Activated CD4-positive, CD25-positive, alpha-beta regulatory T cell treated with anti-CD3 and anti-CD28 coated beads, Interleukin-2, amount 50 U/mL, for 24 hours (primary cell): Measurements from ENCODE around the gene INSIG2.

ENCODE experiments used
- ATAC-seq, 2 donors: fragments of 150-1000 bp; cut with Tn5 transposase; one replicate each; pipeline ENCODE4 v1.10.0; 2021; ENCODE audit warnings: mild to moderate bottlenecking in 1 of 2, moderate library complexity in 1 of 2

INSIG2 gene

DNA sequence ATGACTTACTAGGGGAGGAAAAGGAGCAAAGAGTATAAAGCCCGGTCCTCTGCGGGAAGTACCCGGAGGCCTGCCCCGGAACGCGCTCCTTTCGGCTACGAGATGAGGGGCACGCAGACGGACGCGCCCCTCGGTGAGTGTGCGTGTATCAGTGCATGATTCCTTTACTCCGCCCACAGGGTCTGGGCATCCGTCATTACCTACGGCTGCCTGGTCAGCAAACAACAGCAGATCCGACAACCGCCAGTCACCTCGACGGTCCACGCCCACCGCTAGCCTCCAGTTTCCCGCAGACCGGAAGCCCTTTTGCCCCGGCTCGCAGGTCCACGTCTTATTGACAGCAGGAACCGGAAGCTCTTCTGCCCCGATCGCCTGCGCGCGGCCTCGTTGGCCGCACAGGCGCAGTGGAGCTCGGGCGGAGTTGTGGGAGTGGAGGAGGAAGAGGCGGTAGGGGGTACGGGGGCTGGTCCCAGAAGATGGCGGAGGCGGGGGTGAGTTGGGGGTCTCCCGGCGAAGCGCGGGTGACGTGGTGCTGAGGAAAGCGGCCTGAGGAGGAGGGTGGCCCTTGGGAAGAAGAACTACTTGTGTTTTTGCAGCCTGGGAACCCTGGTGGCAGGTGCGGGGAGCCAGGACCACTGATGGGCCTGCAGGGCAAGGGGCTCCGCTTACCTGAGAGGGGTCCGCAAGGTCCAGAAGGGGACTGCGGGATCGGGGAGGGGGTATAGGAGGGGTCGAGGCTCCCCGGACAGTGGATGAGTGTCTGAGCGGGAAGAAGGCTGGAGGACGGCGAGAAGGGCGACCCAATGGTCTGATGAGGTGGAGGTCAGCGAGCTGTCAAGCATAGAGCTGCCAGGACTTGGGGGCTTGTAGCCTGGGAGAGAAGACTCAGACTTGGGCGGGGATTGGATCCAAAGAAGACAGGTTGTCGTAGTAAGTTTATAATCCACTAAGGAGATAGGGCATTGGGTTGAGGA is at the start of gene INSIG2:
TSS of gene INSIG2 (plus strand) at position 421 of the 974 bp plus-strand sequence. CDS start 8,086 bp downstream, outside the sequence.
- peak; percentile 93 for ATAC-seq

DNA sequence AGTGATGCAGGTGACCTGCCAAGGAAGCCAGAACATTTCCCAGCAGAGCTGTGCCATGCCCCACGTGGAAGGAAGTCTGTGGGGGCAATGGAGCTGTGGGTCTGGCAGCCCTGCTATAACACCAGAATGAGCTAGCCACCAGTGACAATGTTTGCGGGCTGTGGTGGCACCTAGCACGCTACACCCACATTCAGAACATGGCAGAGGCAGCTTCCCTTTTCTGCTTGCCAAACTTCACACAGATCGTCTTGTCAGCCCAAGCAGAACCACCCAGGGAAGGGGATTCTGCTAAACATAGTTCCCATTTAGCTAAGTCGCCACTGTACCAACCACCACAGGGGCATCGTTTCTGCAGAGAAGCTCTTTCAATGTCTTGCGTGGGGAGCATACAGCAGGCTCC is 47.4 kb upstream of the INSIG2 start:
- ATAC-seq = no peak

DNA sequence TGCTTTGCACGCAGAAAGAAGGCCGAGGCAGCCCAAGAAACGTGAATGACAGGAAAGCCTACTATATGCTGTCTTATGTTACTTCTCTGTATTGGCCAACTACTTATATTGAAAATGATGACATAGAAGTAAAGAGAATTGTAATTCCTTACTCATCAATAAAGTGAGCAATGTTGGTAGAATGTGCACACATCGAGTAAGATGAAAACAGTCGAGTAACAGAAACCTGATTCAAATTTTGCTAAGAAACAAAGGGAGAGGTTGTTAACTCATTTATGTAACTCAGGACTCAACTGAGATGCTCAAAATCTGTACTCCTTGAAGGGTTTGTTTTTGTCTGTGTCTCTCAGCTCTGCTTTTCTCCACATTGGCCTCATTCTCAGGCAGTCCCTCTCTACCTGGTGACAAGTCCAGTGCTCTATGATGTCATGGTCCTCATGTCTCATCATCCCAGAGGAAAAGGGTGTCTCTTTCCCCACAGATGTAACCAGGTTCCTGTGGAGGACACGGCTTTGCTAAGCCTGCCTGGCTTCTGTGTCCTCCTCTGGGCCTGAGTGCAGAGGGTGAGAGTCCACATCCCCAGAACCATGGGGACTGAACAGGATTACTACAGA is 44.1 kb upstream of the INSIG2 start:
- peak in 1 of 2 donors; percentile 43 for ATAC-seq

DNA sequence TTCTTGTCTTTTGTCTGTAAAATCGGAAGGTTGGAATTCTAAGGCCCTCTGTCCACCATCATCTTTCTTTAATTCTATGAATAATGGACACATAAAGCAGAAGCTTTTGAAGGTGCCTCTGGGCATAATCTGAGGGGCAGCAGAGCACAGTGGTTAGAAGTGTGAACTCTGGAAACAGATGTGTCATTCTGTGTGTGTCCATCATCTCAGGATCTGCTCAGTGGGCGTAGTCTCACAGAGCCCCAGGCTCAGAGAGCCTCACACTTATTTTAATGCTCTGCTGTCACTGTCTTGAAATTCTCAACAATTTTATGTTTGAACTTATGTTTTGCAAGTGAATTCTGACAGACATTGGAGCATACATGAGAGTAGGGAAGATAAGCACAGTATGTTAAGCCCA is 43.4 kb upstream of the INSIG2 start:
- no peak for ATAC-seq

DNA sequence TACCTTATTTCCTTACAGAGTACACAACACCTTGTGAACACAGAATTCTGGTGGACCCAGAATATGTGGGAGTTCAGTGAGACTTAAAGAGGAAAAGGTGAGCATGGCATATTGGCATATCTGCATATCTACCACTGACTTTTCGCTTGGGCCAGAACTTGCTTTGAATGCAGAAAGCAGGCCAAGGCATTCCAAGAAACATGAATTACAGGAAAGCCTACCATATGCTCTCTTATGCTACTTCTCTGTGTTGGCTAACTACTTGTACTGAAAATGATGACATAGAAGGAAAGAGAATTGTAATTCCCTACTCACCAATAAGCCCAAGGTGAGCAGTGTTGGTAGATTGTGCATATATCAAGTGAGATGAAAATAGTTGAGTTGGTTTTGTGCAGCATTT is 43.0 kb upstream of the INSIG2 start:
- ATAC-seq = no peak

DNA sequence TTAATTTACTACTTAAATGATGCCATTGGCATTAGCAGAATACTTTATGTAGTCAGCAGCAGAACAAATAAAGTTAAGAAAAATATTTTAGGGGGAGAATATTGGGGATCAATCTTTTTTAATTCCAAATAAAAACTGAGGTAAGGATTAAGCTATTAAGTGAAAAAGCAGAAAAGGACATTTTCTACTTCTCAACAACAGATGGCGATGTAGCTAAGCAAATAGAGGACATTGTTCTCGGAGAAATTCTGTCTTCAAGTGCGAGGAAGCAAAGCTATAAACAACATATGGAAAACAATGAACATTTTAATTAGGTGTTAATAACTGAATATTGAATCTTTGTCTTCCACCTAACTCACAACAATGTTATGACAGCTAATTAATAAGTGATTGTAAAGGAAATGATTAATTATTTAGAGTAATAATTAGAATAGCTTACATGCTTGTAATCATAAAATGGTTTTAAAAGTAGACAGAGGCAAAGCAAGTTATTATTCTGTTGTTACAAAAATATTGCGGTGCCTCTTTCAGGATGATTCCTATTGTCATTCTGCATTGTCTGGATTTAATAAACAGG is 41.5 kb upstream of the INSIG2 start:
- no peak for ATAC-seq

DNA sequence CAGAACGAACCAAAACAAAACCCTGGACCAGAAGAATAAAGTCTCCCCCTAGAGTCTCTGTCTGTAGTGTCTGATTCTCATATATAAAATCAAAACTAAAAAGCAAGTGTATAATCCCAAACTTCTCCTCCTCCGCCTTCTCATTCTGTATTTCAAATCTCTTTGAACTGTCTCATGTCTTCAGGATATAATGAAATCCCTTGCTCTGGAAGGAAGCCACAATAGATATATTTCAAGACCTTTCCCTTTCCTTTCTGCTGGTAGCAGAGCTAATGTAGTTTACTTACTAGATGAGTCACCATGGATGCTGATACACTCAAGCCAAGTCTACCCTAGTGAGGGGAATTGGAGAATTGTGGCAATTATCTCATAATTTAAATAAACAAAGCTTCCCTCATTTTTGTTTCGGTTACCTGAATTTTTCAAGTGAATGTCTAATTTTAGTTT is 40.9 kb upstream of the INSIG2 start:
- ATAC-seq = no peak

DNA sequence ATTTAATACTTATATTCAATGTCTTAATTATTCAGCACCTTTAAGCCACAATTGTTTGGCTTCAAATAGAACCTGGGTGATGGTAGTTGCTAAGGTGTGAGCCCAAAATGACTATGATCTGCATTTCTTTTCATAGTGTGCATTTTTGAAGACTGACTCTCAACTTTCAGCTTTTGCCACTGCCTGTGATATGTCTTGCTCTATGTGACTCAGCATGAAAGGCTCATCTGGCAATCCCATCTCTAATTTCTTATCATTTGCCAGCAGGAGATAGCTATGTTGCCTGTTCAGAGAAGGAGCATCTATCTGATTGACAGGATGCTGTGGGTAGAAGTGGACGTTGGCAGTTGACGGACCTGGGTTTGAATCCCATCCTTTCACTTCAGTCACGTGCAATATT is 39.9 kb upstream of the INSIG2 start:
- ATAC-seq = no peak

DNA sequence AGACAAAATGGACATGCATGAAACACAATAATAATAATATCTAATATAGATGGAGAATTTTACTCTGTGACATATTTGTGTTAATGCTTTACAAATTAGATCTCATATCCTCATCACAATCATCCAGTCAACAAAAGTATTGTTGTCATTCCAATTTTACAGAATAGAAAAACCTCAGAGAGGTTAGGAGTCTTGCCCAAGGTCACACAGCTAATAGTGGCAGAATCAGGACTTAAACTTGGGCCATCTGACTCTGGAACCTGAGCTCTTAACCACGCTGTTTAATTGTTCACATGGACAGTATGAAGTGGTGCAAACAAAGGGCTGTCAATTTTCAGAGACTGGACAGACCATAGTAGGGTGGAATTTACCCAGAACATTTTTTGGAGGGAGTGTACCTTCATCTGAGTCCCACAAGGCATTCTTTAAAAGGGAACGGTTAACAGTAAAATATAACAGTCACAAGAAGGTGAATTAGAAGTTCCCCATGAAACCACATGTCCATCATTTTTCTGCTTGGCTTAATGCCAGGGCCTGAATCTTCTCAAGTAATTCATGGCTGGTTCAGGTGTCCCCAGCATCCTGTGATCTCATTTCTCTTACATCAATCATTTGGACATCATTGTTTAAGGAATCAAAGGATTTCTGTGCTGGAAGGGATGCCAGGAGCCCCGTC is 39.0 kb upstream of the INSIG2 start:
- no peak for ATAC-seq

DNA sequence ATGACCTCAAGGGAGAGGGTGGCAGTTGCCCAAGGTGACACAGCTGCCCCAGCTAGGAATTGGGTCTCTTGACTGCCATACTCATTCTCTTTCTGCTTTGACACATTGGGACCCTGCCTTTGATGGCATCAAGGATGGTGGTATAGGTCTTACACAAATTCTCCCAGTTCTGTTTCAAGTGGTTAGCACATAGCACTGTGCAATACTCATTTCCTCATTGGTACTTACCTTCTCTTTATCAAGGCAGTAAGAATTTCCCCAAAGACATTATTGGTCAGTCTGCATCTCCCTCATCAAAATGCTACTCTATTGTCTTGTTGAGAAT is 38.5 kb upstream of the INSIG2 start:
- ATAC-seq = no peak

DNA sequence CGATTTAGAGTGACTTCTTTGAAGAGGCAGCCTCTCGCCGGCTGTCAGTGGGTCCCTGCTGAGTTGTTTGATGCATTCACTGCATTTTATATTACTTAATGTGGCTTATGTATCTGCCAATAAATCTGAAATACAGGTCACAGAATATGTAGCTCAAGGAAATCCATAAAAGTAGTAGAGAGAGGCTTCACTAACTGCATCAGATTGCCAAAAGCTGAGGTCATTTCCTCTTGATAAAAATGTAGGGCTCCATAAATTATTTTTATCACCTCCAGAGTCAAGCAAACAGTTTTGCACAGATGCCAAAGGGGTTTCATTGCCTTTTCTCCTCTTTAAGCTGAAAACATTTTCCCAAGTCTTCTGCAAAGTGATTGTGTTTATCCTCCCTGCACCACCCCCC is 37.9 kb upstream of the INSIG2 start:
- no peak for ATAC-seq

DNA sequence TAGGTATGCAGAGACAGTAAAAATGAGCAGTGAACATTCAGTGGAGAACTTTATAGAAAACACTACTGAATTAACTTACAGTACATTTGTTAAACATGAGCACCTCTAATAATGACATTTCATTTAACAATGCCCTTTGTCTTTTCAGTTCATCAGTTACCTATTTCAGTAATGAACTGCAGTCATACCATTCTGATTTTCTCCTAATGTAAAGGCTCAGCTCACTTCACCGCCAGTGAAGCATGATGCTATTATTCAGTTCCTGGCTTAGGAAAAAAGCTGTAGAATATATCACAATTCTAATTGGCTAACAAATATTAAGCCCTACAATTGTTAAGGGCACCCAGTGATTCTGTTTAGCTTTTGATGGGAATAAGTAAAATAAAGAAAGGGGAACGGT is 37.3 kb upstream of the INSIG2 start:
- no peak for ATAC-seq

DNA sequence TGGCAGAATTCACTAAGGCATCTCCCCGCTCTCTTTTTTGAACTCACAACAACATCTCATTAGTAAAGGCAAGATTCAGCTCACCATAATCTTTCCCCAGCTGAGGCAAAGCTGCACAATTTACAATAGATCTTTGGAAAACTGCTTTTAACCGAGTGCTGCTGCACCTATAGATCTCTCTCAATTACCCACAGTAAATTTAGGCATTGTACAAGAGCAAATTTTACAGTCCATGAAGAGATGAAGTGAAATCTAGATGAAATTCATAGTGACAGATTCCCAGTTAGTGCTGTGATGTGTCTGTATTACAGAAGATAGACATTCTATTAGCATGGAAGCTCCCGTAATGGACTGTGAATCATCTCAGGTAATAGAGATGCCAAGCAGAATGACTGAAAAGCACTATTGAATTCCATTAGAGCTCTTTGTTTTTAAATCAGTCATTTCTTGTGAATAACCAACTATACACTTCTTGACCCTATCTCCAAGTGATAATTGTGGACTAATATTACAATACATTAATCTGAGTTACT is 36.4 kb upstream of the INSIG2 start:
- no peak for ATAC-seq

DNA sequence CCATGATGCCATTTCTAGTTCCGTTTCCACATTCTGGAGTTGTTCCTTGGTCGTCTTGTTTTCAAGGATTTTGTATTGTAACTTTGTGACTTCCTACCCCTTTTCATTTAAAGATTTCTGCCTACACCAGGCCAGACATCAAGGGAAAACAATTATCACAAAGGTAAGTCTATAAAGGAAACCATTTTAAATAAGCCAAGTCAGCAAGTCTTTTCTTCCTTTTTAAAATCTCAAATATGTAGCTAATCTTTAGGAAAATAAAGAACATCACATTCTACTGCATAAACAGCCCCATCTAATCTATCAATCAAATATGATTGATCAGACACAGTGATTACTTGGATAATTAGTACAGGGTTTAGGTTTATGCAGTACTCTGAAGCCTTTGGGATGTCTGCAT is 35.8 kb upstream of the INSIG2 start:
- no peak for ATAC-seq

DNA sequence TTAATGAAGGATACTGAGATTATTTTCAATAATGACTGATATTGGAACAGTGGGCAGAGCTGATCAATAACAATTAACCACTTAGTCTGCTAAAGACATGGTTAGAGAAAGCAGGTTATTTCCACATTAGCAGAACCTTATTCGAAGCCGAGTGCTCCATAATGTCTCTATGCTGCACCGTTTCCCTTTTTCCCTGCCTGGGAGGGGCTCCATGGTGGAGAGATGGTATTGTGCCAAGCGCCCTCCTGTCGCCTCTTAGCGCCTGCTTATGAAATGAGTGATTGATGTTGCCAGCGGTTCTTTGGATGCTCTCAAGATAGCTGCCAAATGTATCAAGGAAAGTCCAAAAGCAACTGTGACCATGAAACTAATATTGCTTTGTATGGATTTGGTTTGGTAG is 34.6 kb upstream of the INSIG2 start:
- ATAC-seq = no peak

DNA sequence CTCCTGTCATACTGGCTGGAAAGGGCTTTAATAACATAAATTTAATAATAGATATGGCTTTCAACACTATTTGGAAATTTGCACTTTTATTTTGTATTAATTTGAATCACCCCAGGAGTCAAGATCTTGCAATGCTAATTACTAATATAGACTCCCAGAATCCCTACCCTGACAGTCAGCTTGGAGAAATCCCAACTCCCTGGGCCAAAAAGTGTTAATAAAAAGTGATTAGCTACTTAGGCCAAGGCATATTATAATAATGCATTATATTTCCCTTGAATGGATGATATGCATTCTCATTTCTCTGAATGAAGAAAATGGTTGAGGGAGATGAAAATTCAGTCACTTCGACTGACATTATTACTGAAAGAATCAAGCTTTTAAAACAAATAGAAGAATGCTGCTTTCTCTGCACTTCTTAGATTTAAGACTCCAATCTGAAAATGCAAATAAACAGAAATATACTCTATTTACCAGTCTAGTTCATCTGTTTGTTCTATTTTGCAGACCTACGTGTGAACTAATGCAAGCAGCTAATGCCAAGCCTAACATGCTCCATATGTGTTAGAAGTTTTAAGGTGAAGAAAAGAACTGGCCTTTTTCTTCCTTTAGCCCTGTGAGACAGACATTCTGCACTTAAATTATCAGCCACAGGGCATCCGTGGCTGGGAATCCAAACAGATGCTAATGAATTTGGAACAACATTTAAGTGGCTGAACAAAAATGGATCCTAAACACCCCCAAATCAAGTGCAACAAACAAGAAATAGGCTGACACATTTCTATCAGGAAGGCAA is 33.9 kb upstream of the INSIG2 start:
- no peak for ATAC-seq

DNA sequence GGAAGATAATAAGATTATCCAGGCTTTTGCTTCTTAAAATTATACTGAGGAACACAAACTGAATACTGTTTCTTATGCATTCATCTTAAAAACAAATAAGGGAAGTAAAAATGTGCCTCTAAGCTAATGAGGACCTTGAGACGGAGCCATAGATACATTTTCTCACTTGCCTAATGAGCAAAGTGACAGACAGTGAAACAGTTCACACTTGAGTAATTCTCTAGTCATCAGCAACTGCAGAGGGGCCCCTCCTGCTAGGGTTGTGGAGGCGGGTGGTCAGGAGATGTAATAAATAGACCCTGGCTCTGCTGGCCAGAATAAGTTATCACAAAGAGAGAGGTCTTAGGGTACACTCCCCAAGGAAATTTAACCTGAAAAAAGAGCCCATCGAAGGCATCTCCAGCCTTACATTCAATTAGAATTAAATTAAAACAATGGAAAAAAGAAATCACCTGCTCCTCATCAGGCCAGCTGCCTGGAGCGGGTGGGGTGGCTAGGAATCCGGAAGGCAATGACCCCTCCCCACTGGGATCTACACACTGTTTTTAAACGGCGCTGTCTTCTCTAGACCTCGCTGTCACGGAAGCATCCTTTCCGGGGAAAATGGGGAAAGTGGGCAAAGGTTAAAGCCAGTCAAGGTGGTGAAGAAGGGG is 32.6 kb upstream of the INSIG2 start:
- ATAC-seq = no peak

DNA sequence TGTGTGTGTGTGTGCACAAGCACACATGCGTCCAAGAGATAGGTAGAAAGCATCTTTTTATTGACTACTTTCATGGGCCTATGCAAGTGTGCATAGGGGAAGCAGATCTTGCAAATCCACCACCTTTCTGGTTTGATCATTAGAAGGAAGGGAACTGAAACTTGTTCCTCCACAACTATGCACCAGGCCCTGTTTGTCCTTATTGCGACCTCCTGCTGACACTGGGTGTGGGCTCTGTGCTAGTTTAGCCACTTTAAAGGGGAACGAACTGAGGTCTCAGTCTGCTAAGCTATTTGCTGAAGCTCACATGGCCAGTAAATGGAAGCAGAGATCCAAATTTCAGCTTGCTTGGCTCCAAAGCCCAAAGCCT is 32.1 kb upstream of the INSIG2 start:
- ATAC-seq = no peak

DNA sequence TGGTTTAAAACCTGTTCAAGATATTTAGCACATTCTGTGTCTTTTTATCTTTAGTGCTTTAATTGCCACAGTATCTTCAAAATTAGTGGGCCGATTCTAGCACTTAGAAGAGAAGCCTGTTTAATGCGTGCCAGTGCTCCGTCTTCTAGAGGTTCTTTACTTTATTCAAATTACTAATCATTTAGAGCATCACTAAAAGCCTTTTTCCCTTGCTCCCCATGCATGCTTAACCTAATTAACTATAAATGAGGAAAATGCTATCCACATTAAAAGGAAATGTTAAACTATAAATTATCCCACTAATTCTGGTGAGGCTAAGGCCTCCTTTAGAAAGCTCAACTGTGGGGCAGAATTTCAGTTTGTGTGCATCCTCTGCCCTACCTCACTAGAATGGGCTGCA is 31.5 kb upstream of the INSIG2 start:
- no peak for ATAC-seq

DNA sequence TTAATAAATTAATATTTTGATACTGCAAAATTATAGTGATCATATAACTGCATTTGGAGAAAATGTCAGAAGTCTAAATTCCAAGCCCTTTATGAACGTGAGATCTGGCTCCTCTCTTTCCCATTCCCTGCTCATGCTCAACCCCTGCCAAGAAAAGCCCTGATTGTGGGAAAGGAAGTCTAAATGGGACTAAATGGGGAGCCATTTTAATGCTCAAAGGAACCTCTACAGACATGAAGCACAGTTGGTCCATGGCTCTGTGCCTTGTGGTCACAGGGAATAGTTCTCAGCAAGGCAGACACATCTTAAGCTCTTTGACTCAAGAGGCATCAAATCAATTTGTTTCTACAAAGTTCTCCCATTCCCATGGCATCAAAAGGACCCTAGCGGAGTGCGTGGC is 29.3 kb upstream of the INSIG2 start:
- ATAC-seq = no peak

DNA sequence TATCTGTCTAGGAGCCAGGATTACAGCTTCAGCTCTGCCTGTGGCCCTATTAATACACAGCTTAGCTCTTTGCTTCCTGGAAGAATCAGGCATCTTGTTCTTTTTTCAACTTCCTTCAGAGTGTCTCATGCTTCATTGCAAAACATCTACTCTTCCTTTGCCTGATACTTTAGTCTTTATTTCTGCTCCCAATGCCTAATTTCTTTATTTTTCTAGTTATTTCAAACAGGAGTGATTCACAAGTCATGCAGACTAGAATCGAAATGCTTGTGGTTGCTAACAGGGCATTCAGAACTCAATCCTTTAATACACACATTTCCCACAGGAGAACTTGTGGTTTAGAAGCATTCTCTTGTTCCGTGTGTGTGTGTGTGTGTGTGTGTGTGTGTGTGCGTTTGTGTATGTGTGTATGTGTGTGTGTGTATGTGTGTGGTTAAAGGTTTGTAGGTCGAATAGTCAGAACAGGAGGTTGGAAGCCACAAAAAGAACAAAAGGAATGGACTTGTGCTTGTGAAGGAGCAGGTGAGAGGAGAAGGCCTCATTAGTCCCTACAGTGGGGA is 28.3 kb upstream of the INSIG2 start:
- ATAC-seq = no peak
